ENCODE results near the gene ALPK1.

Gene ALPK1

GRCh38 chr4:112418092-112418491, 120.9 kb downstream of the ALPK1 start:
- Histone ChIP-seq H4K91ac (ENCODE audit: low read length) (no peak overlapping the region), H3K27me3 (ENCODE audit: control insufficient read depth in 1 of 2, insufficient read depth in 1 of 2, low read length in 2 of 2) (no peaks in the 10 kb centered on the region), H3K4me2 (ENCODE audit: low read length, poor library complexity, severe bottlenecking) (no peak overlapping the region), H2AK5ac (ENCODE audit: low read length, severe bottlenecking) (no peak overlapping the region), H3K18ac (ENCODE audit: low read depth in 1 of 2, low read length in 2 of 2) (no peak overlapping the region), H3K14ac (ENCODE audit: low read length in 2 of 2) (no peak overlapping the region), H3K4me3 (ENCODE audit: insufficient read depth in 1 of 2, low read depth in 1 of 2, low read length in 2 of 2) (no peak overlapping the region), H2AFZ (ENCODE audit: low read depth, low read length) (no peak overlapping the region), H2BK5ac (ENCODE audit: low read depth, low read length, poor library complexity, severe bottlenecking) (no peak overlapping the region), H3K79me1 (replicated peaks; ENCODE audit: low read length, poor library complexity, severe bottlenecking) (no peaks in the 10 kb centered on the region), H3K27ac (ENCODE audit: low read length, poor library complexity, severe bottlenecking) (no peak overlapping the region), H2BK120ac (ENCODE audit: low read depth, low read length) (no peak overlapping the region), H3K9me3 (ENCODE audit: control insufficient read depth, low read length) (peaks cover 4% of the 10 kb centered on the region), H3K23ac (ENCODE audit: low read length in 2 of 2) (no peak overlapping the region), H3K4me1 (ENCODE audit: control insufficient read depth, insufficient read depth, low read depth, low read length) (no peaks in the 10 kb centered on the region), H2BK12ac (ENCODE audit: low read length in 2 of 2) (no peak overlapping the region), H3K36me3 (ENCODE audit: control insufficient read depth in 1 of 2, insufficient read depth in 2 of 2, low read depth in 1 of 2, low read length in 2 of 2) (peaks cover 0 to 14% of the 10 kb centered on the region in 2 experiments), H3K9ac (ENCODE audit: low read length) (no peak overlapping the region), H2BK15ac (ENCODE audit: low read depth, poor library complexity, severe bottlenecking) (no peak overlapping the region), H4K8ac (ENCODE audit: low read length) (no peak overlapping the region), H3K4ac (ENCODE audit: low read depth in 1 of 2, low read length in 2 of 2) (no peak overlapping the region)
- no peak for DNase-seq
- WGBS = 80% methylated on average over 10 of the region's 10 CpGs

GRCh38 chr4:112421911-112422310, 124.7 kb downstream of the ALPK1 start:
- 96% methylated on average over 7 of the region's 7 CpGs for WGBS

GRCh38 chr4:112422644-112423043, 125.5 kb downstream of the ALPK1 start:
- Histone ChIP-seq H3K4ac (ENCODE audit: low read depth in 1 of 2, low read length in 2 of 2) (no peak overlapping the region), H3K18ac (ENCODE audit: low read depth in 1 of 2, low read length in 2 of 2) (no peak overlapping the region), H3K36me3 (ENCODE audit: control insufficient read depth in 1 of 2, insufficient read depth in 2 of 2, low read depth in 1 of 2, low read length in 2 of 2) (peaks cover 0 to 9% of the 10 kb centered on the region in 2 experiments), H3K9me3 (ENCODE audit: control insufficient read depth, low read length) (no peaks in the 10 kb centered on the region), H3K14ac (ENCODE audit: low read length in 2 of 2) (no peak overlapping the region), H2AK5ac (ENCODE audit: low read length, severe bottlenecking) (no peak overlapping the region), H4K91ac (ENCODE audit: low read length) (no peak overlapping the region), H3K9ac (ENCODE audit: low read length) (no peak overlapping the region), H3K4me2 (ENCODE audit: low read length, poor library complexity, severe bottlenecking) (no peak overlapping the region), H3K27me3 (ENCODE audit: control insufficient read depth in 1 of 2, insufficient read depth in 1 of 2, low read length in 2 of 2) (no peaks in the 10 kb centered on the region), H3K79me1 (replicated peaks; ENCODE audit: low read length, poor library complexity, severe bottlenecking) (no peaks in the 10 kb centered on the region), H2BK15ac (ENCODE audit: low read depth, poor library complexity, severe bottlenecking) (no peak overlapping the region), H3K4me3 (ENCODE audit: insufficient read depth in 1 of 2, low read depth in 1 of 2, low read length in 2 of 2) (no peak overlapping the region), H3K23ac (ENCODE audit: low read length in 2 of 2) (no peak overlapping the region), H4K8ac (ENCODE audit: low read length) (no peak overlapping the region), H3K27ac (ENCODE audit: low read length, poor library complexity, severe bottlenecking) (no peak overlapping the region), H2BK12ac (ENCODE audit: low read length in 2 of 2) (no peak overlapping the region), H3K4me1 (ENCODE audit: control insufficient read depth, insufficient read depth, low read depth, low read length) (no peaks in the 10 kb centered on the region), H2BK5ac (ENCODE audit: low read depth, low read length, poor library complexity, severe bottlenecking) (no peak overlapping the region), H2AFZ (ENCODE audit: low read depth, low read length) (no peak overlapping the region), H2BK120ac (ENCODE audit: low read depth, low read length) (no peak overlapping the region)
- 83% methylated on average over 1 of the region's 2 CpGs for WGBS
- DNase-seq = no peak

More at GRCh38 chr4:112421911-112422310, 124.7 kb downstream of the ALPK1 start:
- Histone ChIP-seq H3K4me3 (ENCODE audit: insufficient read depth in 1 of 2, low read depth in 1 of 2, low read length in 2 of 2) (no peak overlapping the region), H3K4me2 (ENCODE audit: low read length, poor library complexity, severe bottlenecking) (no peak overlapping the region), H3K9ac (ENCODE audit: low read length) (no peak overlapping the region), H3K18ac (ENCODE audit: low read depth in 1 of 2, low read length in 2 of 2) (no peak overlapping the region), H2AK5ac (ENCODE audit: low read length, severe bottlenecking) (no peak overlapping the region), H3K4ac (ENCODE audit: low read depth in 1 of 2, low read length in 2 of 2) (no peak overlapping the region), H2BK15ac (ENCODE audit: low read depth, poor library complexity, severe bottlenecking) (no peak overlapping the region), H3K36me3 (ENCODE audit: control insufficient read depth in 1 of 2, insufficient read depth in 2 of 2, low read depth in 1 of 2, low read length in 2 of 2) (peaks cover 0 to 5% of the 10 kb centered on the region in 2 experiments), H2BK5ac (ENCODE audit: low read depth, low read length, poor library complexity, severe bottlenecking) (no peak overlapping the region), H3K4me1 (ENCODE audit: control insufficient read depth, insufficient read depth, low read depth, low read length) (no peaks in the 10 kb centered on the region), H3K9me3 (ENCODE audit: control insufficient read depth, low read length) (no peaks in the 10 kb centered on the region), H2BK120ac (ENCODE audit: low read depth, low read length) (no peak overlapping the region), H3K27me3 (ENCODE audit: control insufficient read depth in 1 of 2, insufficient read depth in 1 of 2, low read length in 2 of 2) (no peaks in the 10 kb centered on the region), H2AFZ (ENCODE audit: low read depth, low read length) (no peak overlapping the region), H2BK12ac (ENCODE audit: low read length in 2 of 2) (no peak overlapping the region), H4K91ac (ENCODE audit: low read length) (no peak overlapping the region), H3K14ac (ENCODE audit: low read length in 2 of 2) (no peak overlapping the region), H3K23ac (ENCODE audit: low read length in 2 of 2) (no peak overlapping the region), H4K8ac (ENCODE audit: low read length) (no peak overlapping the region), H3K79me1 (replicated peaks; ENCODE audit: low read length, poor library complexity, severe bottlenecking) (no peaks in the 10 kb centered on the region), H3K27ac (ENCODE audit: low read length, poor library complexity, severe bottlenecking) (no peak overlapping the region)
- DNase-seq = no peak

- Histone ChIP-seq H3K4me1 (ENCODE audit: control insufficient read depth, insufficient read depth, low read depth, low read length) (no peaks in the 10 kb centered on the region), H3K4me2 (ENCODE audit: low read length, poor library complexity, severe bottlenecking) (no peak overlapping the region), H3K9me3 (ENCODE audit: control insufficient read depth, low read length) (no peaks in the 10 kb centered on the region), H2BK120ac (ENCODE audit: low read depth, low read length) (no peak overlapping the region), H3K36me3 (ENCODE audit: control insufficient read depth in 1 of 2, insufficient read depth in 2 of 2, low read depth in 1 of 2, low read length in 2 of 2) (peaks cover 0 to 18% of the 10 kb centered on the region in 2 experiments), H3K14ac (ENCODE audit: low read length in 2 of 2) (no peak overlapping the region), H2AK5ac (ENCODE audit: low read length, severe bottlenecking) (no peak overlapping the region), H4K91ac (ENCODE audit: low read length) (no peak overlapping the region), H3K27me3 (ENCODE audit: control insufficient read depth in 1 of 2, insufficient read depth in 1 of 2, low read length in 2 of 2) (no peaks in the 10 kb centered on the region), H3K23ac (ENCODE audit: low read length in 2 of 2) (no peak overlapping the region), H3K4ac (ENCODE audit: low read depth in 1 of 2, low read length in 2 of 2) (no peak overlapping the region), H3K9ac (ENCODE audit: low read length) (no peak overlapping the region), H3K27ac (ENCODE audit: low read length, poor library complexity, severe bottlenecking) (no peak overlapping the region), H2BK5ac (ENCODE audit: low read depth, low read length, poor library complexity, severe bottlenecking) (no peak overlapping the region), H3K18ac (ENCODE audit: low read depth in 1 of 2, low read length in 2 of 2) (no peak overlapping the region), H2BK12ac (ENCODE audit: low read length in 2 of 2) (no peak overlapping the region), H3K79me1 (replicated peaks; ENCODE audit: low read length, poor library complexity, severe bottlenecking) (no peaks in the 10 kb centered on the region), H2BK15ac (ENCODE audit: low read depth, poor library complexity, severe bottlenecking) (no peak overlapping the region), H4K8ac (ENCODE audit: low read length) (no peak overlapping the region), H3K4me3 (ENCODE audit: insufficient read depth in 1 of 2, low read depth in 1 of 2, low read length in 2 of 2) (no peak overlapping the region), H2AFZ (ENCODE audit: low read depth, low read length) (no peak overlapping the region)
- 93% methylated on average over 1 of the region's 1 CpG for WGBS
- DNase-seq = no peak
Measured at GRCh38 chr4:112423591-112423990, 126.4 kb downstream of the ALPK1 start.
